Progenitor cell of endocrine pancreas (in vitro differentiated cells): ENCODE results near the gene JAG1. TPM values are rescaled to one million over a fixed set of nuclear protein-coding genes. Genes with fewer than 3 reads are reported as not detected.

ENCODE experiments used
- DNase-seq: peaks from one replicate; pipeline ENCODE4 v3.0.0; 2021; ENCODE audit warnings: low spot score; ENCODE audit not compliant: unreplicated experiment
- H3K27ac Mint-ChIP-seq: 2 replicates; pipeline ENCODE4 v1.8.0; 2021; ENCODE audit warnings: mild to moderate bottlenecking, moderate library complexity, mixed read lengths
- H3K27me3 Mint-ChIP-seq: 2 replicates; pipeline ENCODE4 v1.8.0; 2021; ENCODE audit warnings: mixed read lengths
- H3K36me3 Mint-ChIP-seq: 2 replicates; pipeline ENCODE4 v1.8.0; 2022; ENCODE audit warnings: mixed read lengths; ENCODE audit not compliant: insufficient read depth
- H3K4me1 Mint-ChIP-seq: 2 replicates; pipeline ENCODE4 v1.8.0; 2021; ENCODE audit warnings: low read depth, mixed read lengths
- H3K4me3 Mint-ChIP-seq: 2 replicates; pipeline ENCODE4 v1.8.0; 2021; ENCODE audit warnings: low read depth, mild to moderate bottlenecking, moderate library complexity, mixed read lengths
- H3K9me3 Mint-ChIP-seq: 2 replicates; pipeline ENCODE4 v1.8.0; 2021; ENCODE audit warnings: low read depth, mixed read lengths
- total RNA-seq: library from RNA; stranded (reverse); gene quantifications from 2 replicates; pipeline ENCODE4 v1.2.1, GENCODE V29; 2021
- TF ChIP-seq, protein P1 (sequence below): fragments of 200-600 bp; sonication (generic); IDR thresholded peaks from one replicate; pipeline ENCODE4 v1.5.0; 2021; ENCODE audit warnings: antibody characterized with exemption, mild to moderate bottlenecking; ENCODE audit not compliant: unreplicated experiment

The JAG1 gene
- total RNA-seq, 1 donor from 2014 or later, result 277 TPM

DNA sequence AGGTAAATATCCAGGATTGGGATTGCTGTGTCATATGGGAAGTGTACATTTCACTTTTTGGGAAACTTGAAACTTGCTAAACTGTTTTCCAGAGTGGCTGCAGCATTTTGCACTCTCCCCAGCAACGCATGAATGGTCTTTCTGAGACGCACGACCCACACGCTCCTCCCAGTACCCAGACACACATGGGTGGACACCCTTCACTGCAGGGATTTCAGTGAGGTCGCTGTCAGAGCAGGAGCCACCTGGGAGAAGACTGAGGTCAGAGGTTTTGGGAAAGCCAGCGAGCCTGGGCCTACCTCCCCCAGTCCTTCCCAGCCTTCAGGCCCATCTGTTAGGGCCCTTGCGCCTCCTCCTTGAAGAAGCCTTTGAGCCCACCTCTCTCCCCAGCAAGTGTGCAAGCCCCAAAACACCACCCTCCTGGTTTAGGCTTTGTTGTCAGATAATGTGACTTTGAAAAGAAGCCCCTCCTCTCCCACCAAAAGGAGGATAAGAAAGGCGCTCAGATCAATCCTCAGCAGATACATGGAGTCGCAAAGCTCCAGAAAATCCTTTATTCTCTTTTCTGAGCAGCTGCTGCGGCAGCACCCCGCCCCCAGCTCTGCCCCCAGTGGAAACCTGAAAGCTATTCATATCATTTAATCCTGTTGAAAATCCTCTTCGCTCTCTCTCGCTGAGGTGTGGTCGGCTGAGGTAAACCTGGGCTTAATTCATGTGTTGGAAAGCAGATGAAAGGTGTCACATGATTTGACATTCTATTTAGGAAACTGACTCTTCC lies 12.7 kb upstream of the JAG1 start:
- Mint-ChIP-seq H3K36me3 (no peaks in the 10 kb centered on the region), H3K4me1 (peaks cover 4% of the 10 kb centered on the region), H3K4me3 (no peak overlapping the region), H3K27ac (peak overlapping the region; percentile 30), H3K9me3 (no peaks in the 10 kb centered on the region), H3K27me3 (peaks cover 2% of the 10 kb centered on the region)
- DNase-seq, result no peak
- TF ChIP-seq, protein P1, sequence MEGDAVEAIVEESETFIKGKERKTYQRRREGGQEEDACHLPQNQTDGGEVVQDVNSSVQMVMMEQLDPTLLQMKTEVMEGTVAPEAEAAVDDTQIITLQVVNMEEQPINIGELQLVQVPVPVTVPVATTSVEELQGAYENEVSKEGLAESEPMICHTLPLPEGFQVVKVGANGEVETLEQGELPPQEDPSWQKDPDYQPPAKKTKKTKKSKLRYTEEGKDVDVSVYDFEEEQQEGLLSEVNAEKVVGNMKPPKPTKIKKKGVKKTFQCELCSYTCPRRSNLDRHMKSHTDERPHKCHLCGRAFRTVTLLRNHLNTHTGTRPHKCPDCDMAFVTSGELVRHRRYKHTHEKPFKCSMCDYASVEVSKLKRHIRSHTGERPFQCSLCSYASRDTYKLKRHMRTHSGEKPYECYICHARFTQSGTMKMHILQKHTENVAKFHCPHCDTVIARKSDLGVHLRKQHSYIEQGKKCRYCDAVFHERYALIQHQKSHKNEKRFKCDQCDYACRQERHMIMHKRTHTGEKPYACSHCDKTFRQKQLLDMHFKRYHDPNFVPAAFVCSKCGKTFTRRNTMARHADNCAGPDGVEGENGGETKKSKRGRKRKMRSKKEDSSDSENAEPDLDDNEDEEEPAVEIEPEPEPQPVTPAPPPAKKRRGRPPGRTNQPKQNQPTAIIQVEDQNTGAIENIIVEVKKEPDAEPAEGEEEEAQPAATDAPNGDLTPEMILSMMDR, result no peak

DNA sequence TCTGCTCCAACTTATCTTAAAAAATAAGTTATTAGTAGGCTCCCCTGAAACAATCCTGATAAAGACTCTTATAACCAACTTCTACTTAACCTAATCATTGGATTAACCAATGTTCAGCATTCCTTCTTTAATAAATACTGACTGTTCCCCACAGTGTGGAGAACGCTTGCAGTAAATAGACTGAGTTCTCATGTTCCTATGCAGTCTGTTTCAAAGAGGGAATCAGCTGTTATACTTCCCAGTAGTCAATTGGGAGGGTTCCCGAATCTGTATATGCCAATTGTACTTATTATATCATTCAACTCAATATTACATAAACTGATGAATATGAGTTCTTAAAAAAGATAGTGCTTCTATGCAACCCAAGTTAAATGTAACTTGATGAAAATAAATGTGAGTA lies 9.7 kb upstream of the JAG1 start:
- Mint-ChIP-seq H3K4me3 (no peak overlapping the region), H3K9me3 (no peaks in the 10 kb centered on the region), H3K4me1 (peaks cover 7% of the 10 kb centered on the region), H3K27me3 (peaks cover 2% of the 10 kb centered on the region), H3K36me3 (no peaks in the 10 kb centered on the region), H3K27ac (no peak overlapping the region)
- DNase-seq, result no peak
- TF ChIP-seq, protein P1, result no peak

DNA sequence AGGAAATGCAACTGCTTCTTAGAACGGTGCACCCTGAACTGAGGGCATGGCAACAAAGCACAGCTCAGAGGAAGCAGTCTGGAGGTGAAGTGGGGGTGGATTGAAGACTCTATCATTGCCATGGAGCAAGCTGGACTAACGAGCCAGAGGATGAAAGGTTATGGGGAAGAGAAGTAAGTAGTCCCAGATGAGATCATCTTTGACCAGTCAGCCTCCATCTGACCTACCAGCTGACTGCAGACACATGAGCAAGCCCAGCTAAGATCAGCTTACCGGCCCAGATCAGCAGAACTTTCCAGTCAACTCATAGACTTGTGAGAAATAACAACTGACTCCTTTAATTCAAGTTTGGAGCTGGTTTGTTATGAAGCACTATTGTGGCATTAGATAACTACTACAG lies 9.1 kb upstream of the JAG1 start:
- Mint-ChIP-seq H3K4me1 (peaks cover 7% of the 10 kb centered on the region), H3K27me3 (no peaks in the 10 kb centered on the region), H3K4me3 (no peak overlapping the region), H3K9me3 (no peaks in the 10 kb centered on the region), H3K36me3 (no peaks in the 10 kb centered on the region), H3K27ac (no peak overlapping the region)
- DNase-seq, result no peak
- TF ChIP-seq, protein P1, result no peak

DNA sequence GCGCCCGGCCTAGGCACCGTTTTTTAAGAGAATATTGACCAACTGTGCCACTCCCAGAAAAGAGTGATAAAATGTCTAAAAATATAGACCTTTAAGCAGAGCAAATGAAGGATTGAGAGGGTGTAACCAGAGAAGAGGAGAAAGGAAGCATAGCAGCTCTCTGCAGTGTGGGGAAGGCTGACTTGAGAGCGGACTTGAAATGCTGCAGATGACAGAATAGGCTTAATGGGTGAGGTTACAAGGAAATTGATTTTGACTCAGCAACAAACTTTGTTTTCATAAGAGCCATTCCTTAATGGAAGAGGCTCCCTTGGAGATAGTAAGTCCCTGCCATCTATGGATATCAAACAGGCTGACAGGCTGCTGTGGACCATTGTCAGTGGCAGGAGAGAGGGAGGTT lies 7.7 kb upstream of the JAG1 start:
- Mint-ChIP-seq H3K27me3 (no peaks in the 10 kb centered on the region), H3K36me3 (no peaks in the 10 kb centered on the region), H3K9me3 (no peaks in the 10 kb centered on the region), H3K4me3 (no peak overlapping the region), H3K4me1 (peaks cover 10% of the 10 kb centered on the region), H3K27ac (no peak overlapping the region)
- no peak for DNase-seq
- TF ChIP-seq, protein P1, result no peak

DNA sequence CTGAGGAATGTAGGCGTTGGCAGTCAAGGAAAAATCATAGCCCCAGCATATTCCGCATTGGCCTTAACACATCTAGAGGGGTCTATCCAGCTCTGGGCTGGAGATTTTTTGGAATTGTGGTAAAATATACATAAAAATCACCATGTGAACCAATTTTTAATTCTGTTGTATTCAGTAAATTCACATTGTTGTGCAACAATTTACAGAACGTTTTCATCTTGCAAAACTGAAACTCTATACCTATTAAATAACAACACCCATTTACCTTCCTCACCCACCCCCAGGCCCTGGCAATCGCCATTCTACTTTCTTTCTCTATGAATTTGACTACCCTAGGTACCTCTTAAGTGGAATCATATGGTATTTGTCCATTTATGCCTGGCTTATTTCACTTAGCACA lies 6.8 kb upstream of the JAG1 start:
- H3K36me3 Mint-ChIP-seq, result no peaks in the 10 kb centered on the region
- H3K9me3 Mint-ChIP-seq, result no peaks in the 10 kb centered on the region
- TF ChIP-seq, protein P1, result no peak
- peaks cover 14% of the 10 kb centered on the region for H3K4me1 Mint-ChIP-seq
- no peak overlapping the region for H3K27ac Mint-ChIP-seq
- no peak overlapping the region for H3K4me3 Mint-ChIP-seq
- no peak for DNase-seq
- no peaks in the 10 kb centered on the region for H3K27me3 Mint-ChIP-seq
